ENCODE measurements around the gene IRF3.

DNA sequence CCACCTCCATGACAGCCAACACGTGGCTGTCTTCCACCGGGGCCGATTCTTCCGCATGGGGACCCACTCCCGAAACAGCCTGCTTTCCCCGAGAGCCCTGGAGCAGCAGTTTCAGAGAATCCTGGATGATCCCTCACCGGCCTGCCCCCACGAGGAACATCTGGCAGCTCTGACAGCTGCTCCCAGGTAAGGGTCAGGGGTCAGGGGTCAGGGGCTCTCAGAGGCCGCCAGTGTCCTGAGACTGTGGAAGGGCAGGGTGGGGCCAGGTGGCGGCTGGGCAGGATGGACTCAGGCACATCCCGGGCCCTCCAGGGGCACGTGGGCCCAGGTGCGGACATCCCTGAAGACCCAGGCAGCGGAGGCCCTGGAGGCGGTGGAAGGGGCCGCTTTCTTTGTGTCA is 40.3 kb upstream of the IRF3 start:
- no peak for TF ChIP-seq EZH2 (IDR thresholded peaks at IDR 0.05; ENCODE audit: low read length, missing control alignments)
- TF ChIP-seq, protein P1, sequence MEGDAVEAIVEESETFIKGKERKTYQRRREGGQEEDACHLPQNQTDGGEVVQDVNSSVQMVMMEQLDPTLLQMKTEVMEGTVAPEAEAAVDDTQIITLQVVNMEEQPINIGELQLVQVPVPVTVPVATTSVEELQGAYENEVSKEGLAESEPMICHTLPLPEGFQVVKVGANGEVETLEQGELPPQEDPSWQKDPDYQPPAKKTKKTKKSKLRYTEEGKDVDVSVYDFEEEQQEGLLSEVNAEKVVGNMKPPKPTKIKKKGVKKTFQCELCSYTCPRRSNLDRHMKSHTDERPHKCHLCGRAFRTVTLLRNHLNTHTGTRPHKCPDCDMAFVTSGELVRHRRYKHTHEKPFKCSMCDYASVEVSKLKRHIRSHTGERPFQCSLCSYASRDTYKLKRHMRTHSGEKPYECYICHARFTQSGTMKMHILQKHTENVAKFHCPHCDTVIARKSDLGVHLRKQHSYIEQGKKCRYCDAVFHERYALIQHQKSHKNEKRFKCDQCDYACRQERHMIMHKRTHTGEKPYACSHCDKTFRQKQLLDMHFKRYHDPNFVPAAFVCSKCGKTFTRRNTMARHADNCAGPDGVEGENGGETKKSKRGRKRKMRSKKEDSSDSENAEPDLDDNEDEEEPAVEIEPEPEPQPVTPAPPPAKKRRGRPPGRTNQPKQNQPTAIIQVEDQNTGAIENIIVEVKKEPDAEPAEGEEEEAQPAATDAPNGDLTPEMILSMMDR (conservative IDR thresholded peaks at IDR 0.05 in 1 of 2, IDR thresholded peaks at IDR 0.05 in 1 of 2; ENCODE audit: low read depth in 1 of 2, low read length in 2 of 2), result no peak
